A549 (cell line): ENCODE results near the gene TCP1. TPM values are rescaled to one million over a fixed set of nuclear protein-coding genes. Genes with fewer than 3 reads are reported as not detected.

ENCODE experiments used
- ATAC-seq, 2 experiments: fragments of 200-7000 bp in 1 of 2; fragments of >200 bp in 1 of 2; cut with Nextera tagmentation in 1 of 2; cut with Tn5 transposase in 1 of 2; 3 replicates each; pipeline versions ENCODE4 v1.8.0 to v1.9.1; 2018 to 2020; ENCODE audit warnings: mild to moderate bottlenecking in 1 of 2, moderate library complexity in 1 of 2
- CTCF ChIA-PET: fragments of 300-600 bp; sonication (Branson Sonifier 250); formaldehyde crosslinking; extraction: SDS; loops from one replicate; lab custom pipeline; 2021; ENCODE audit warnings: antibody characterized with exemption, inconsistent platforms; lab: Yijun Ruan, JAX
- POLR2A ChIA-PET: fragments of 350-600 bp; formaldehyde crosslinking; extraction: SDS; loops from one replicate; lab custom pipeline; 2021; ENCODE audit warnings: antibody characterized with exemption, inconsistent platforms; lab: Yijun Ruan, JAX
- DNase-seq, 2 experiments: peaks; one replicate each; pipeline versions ENCODE4 v3.0.0 to v3.0.0-alpha.2; 2011 to 2016; ENCODE audit warnings: low read depth in 1 of 2, low spot score in 1 of 2
- FAIRE-seq: peaks from 2 replicates; lab custom pipeline; 2011; peaks lifted over from hg19 to GRCh38; lab: Jason Lieb, UNC
- H3K27ac ChIP-seq, 2 experiments: fragments of >200 bp; sonication (Bioruptor Twin); formaldehyde crosslinking; 3 replicates each; pipeline ENCODE4 v1.5.1; 2016 to 2017
- H3K4me1 ChIP-seq: fragments of >200 bp; sonication (Bioruptor Twin); formaldehyde crosslinking; 3 replicates; pipeline ENCODE4 v1.6.1; 2016
- H3K4me2 ChIP-seq: fragments of >200 bp; sonication (Bioruptor Twin); formaldehyde crosslinking; 3 replicates; pipeline ENCODE4 v1.6.1; 2016
- H3K4me3 ChIP-seq: fragments of >200 bp; sonication (Bioruptor Twin); formaldehyde crosslinking; 3 replicates; pipeline ENCODE4 v1.5.1; 2016
- H3K9me3 ChIP-seq: fragments of >200 bp; sonication (Bioruptor Twin); formaldehyde crosslinking; 3 replicates; pipeline ENCODE4 v1.6.1; 2016
- CBX8 ChIP-seq: fragments of 200-600 bp; sonication (generic); IDR thresholded peaks from 2 replicates; pipeline ENCODE4 v1.6.1; 2016
- CEBPB ChIP-seq, 2 experiments: fragments of >200 bp in 1 of 2; sonication (Bioruptor Twin) in 1 of 2; formaldehyde crosslinking in 1 of 2; IDR thresholded peaks; 2 replicates each; pipeline ENCODE4 v1.6.1; 2012 to 2016
- CHD4 ChIP-seq: fragments of 200-600 bp; sonication (generic); IDR thresholded peaks from 2 replicates; pipeline ENCODE4 v1.6.1; 2016; ENCODE audit warnings: antibody characterized with exemption, mild to moderate bottlenecking, borderline replicate concordance
- EHMT2 ChIP-seq: fragments of 200-600 bp; sonication (generic); IDR thresholded peaks from 2 replicates; pipeline ENCODE4 v1.6.1; 2016; ENCODE audit warnings: antibody characterized with exemption, low read depth, mild to moderate bottlenecking, moderate library complexity
- ELK1 ChIP-seq: fragments of 150-350 bp; IDR thresholded peaks from 2 replicates; pipeline ENCODE4 v1.6.1; 2014; ENCODE audit warnings: low read depth, mild to moderate bottlenecking, low read length
- ESRRA ChIP-seq: fragments of 150-350 bp; IDR thresholded peaks from 2 replicates; pipeline ENCODE4 v1.6.1; 2014; ENCODE audit warnings: mild to moderate bottlenecking, low read length, borderline replicate concordance
- GATA3 ChIP-seq: IDR thresholded peaks from 2 replicates; pipeline ENCODE4 v1.6.1; 2012; ENCODE audit warnings: borderline replicate concordance
- HDAC2 ChIP-seq: fragments of 200-600 bp; sonication (generic); IDR thresholded peaks from 2 replicates; pipeline ENCODE4 v1.6.1; 2016
- HEYL ChIP-seq: fragments of 250-450 bp; sonication (Bioruptor Pico); IDR thresholded peaks from 2 replicates; pipeline ENCODE4 v1.8.0; 2021; ENCODE audit warnings: mild to moderate bottlenecking, moderate library complexity
- HMGXB4 ChIP-seq: fragments of 250-450 bp; sonication (Bioruptor Pico); IDR thresholded peaks from 2 replicates; pipeline ENCODE4 v1.5.0; 2021; ENCODE audit warnings: mild to moderate bottlenecking, moderate library complexity, borderline replicate concordance
- JUN ChIP-seq, 2 experiments: fragments of >200 bp; sonication (Bioruptor Twin); formaldehyde crosslinking; IDR thresholded peaks; 2 replicates in 1 of 2; 3 replicates in 1 of 2; pipeline ENCODE4 v1.6.1; 2016 to 2017
- JUNB ChIP-seq: fragments of >200 bp; sonication (Bioruptor Twin); formaldehyde crosslinking; IDR thresholded peaks from 2 replicates; pipeline ENCODE4 v1.6.1; 2016
- MYC ChIP-seq: IDR thresholded peaks from 2 replicates; pipeline ENCODE4 v1.6.1; 2012; ENCODE audit warnings: mild to moderate bottlenecking, inconsistent platforms, low read length, improper control_type of control experiment, borderline replicate concordance
- PBX3 ChIP-seq: IDR thresholded peaks from 2 replicates; pipeline ENCODE4 v1.6.1; 2012
- RAD21 ChIP-seq, 2 experiments: fragments of >200 bp in 1 of 2; sonication (Bioruptor Twin) in 1 of 2; formaldehyde crosslinking in 1 of 2; IDR thresholded peaks in 1 of 2; conservative IDR thresholded peaks in 1 of 2; 2 replicates in 1 of 2; 3 replicates in 1 of 2; pipeline ENCODE4 v1.6.1; 2012 to 2018; ENCODE audit warnings: inconsistent platforms in 1 of 2
- RCOR1 ChIP-seq: fragments of 150-350 bp; IDR thresholded peaks from 2 replicates; pipeline ENCODE4 v1.6.1; 2014; ENCODE audit warnings: antibody characterized with exemption, low read length, low read depth
- TFCP2L1 ChIP-seq: fragments of 250-450 bp; sonication (Bioruptor Pico); IDR thresholded peaks from 2 replicates; pipeline ENCODE4 v1.5.0; 2021; ENCODE audit warnings: mild to moderate bottlenecking
- ZNF302 ChIP-seq: fragments of 250-450 bp; sonication (Bioruptor Pico); IDR thresholded peaks from 2 replicates; pipeline ENCODE4 v1.9.0; 2021; ENCODE audit warnings: inconsistent platforms, mild to moderate bottlenecking, moderate library complexity
- WGBS: methylation state at CpG from one replicate; pipeline ENCODE4 v1.1.6; 2017; ENCODE audit errors: missing lambda C conversion rate; 5-methylcytosine and 5-hydroxymethylcytosine counted together
- polyA plus RNA-seq, 4 experiments: library from polyadenylated mRNA; depleted of rRNA in 3 of 4; stranded (reverse); fragments of >200 nt; fragmentation: RNase III in 1 of 4; extraction: RNeasy Plus Mini Kit Qiagen cat#74134 plus additional on column Dnase treatment in 1 of 4; gene quantifications; 2 replicates in 3 of 4; 3 replicates in 1 of 4; pipeline ENCODE4 v1.2.3, GENCODE V29; 2011 to 2017
- TF ChIP-seq, protein P1 (sequence below): fragments of >200 bp; sonication (Bioruptor Twin); formaldehyde crosslinking; IDR thresholded peaks from 3 replicates; pipeline ENCODE4 v1.6.1; 2016
- TF ChIP-seq, protein P2 (sequence below): fragments of >200 bp; sonication (Bioruptor Twin); formaldehyde crosslinking; IDR thresholded peaks from 2 replicates; pipeline ENCODE4 v1.6.1; 2016
- TF ChIP-seq, protein P3 (sequence below): IDR thresholded peaks from 2 replicates; pipeline ENCODE4 v1.6.1; 2012
- TF ChIP-seq, protein P4 (sequence below): fragments of 250-450 bp; sonication (Bioruptor Pico); IDR thresholded peaks from 2 replicates; pipeline ENCODE4 v1.5.0; 2020; ENCODE audit warnings: low read depth, mild to moderate bottlenecking, moderate library complexity

TCP1 gene
- polyA plus RNA-seq, 2 of the 4 experiments (the other 2 are of a cell fraction) = 215 to 367 TPM

GRCh38 chr6:159836718-159837490 lies 47.5 kb upstream of the TCP1 start:
- no peak overlapping the region for H3K4me2 ChIP-seq
- no peaks in the 10 kb centered on the region for H3K4me1 ChIP-seq
- no peaks in the 10 kb centered on the region for H3K9me3 ChIP-seq
- H3K4me3 ChIP-seq = no peak overlapping the region
- ChIA-PET CTCF (interaction anchor here (1.0 kb wide), 1 partner anchor 15 kb away, joined by 3 read pairs; no protein-coding TSS in a partner anchor), POLR2A (no interaction called here)
- ATAC-seq (no peak), FAIRE-seq (no peak), DNase-seq (no peak)
- H3K27ac ChIP-seq = no peak overlapping the region
- WGBS = 67% methylated on average over 14 of the region's 29 CpGs
- TF ChIP-seq JUN (IDR thresholded peaks at IDR 0.05) = no peak
- TF ChIP-seq, protein P1, sequence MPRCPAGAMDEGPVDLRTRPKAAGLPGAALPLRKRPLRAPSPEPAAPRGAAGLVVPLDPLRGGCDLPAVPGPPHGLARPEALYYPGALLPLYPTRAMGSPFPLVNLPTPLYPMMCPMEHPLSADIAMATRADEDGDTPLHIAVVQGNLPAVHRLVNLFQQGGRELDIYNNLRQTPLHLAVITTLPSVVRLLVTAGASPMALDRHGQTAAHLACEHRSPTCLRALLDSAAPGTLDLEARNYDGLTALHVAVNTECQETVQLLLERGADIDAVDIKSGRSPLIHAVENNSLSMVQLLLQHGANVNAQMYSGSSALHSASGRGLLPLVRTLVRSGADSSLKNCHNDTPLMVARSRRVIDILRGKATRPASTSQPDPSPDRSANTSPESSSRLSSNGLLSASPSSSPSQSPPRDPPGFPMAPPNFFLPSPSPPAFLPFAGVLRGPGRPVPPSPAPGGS = no peak
- TF ChIP-seq CBX8 = no peak
- TF ChIP-seq, protein P2, sequence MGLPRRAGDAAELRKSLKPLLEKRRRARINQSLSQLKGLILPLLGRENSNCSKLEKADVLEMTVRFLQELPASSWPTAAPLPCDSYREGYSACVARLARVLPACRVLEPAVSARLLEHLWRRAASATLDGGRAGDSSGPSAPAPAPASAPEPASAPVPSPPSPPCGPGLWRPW = no peak
- no peak for TF ChIP-seq EHMT2
- TF ChIP-seq TFCP2L1 (CRISPR knock-in tag) = no peak
- TF ChIP-seq CHD4 = no peak
- TF ChIP-seq, protein P3, sequence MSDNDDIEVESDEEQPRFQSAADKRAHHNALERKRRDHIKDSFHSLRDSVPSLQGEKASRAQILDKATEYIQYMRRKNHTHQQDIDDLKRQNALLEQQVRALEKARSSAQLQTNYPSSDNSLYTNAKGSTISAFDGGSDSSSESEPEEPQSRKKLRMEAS = no peak
- TF ChIP-seq MYC = no peak
- no peak for TF ChIP-seq ESRRA
- no peak for TF ChIP-seq RAD21 (conservative IDR thresholded peaks at IDR 0.05 in 1 of 2, IDR thresholded peaks at IDR 0.05 in 1 of 2)
- no peak for TF ChIP-seq RCOR1
- TF ChIP-seq ELK1 = no peak

DNA sequence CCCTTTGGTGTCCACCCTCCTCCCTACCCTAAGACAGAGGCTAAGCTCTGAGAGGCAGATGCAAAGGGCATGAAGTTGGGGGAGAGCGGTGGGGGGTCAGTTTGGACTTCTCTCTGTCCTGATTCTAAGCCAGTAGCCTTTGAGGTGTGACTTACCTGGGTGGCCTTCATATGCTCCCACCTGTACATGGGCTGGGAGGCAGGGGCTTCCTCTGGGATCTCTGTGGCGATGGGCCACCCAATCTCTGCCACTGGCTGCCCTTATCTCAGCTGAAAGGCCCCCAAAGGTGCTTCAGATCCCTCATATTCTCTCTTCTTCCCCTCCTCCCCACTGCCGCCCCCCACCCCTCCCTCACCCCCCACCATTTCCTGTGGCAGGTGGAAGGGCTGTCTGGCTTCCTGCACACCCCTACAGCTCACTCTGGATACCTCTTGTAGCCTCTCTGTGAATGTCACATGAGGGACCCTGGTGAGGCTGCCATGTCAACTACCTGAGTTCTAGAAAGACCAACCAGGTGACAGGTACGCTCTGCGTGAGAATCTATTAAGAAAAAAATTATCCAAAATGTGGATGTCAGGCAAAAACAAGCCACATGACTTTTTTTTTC lies 44.7 kb upstream of the TCP1 start:
- ChIA-PET POLR2A (interaction anchor here (0.8 kb wide), 1 partner anchor 44 kb away, joined by 3 read pairs; the partner anchor contains the start of gene TCP1), CTCF (interaction anchor here (0.6 kb wide), 2 partner anchors 20 to 45 kb away, joined by 3 read pairs; no protein-coding TSS in a partner anchor)
- WGBS = 68% methylated on average over 3 of the region's 5 CpGs
- Histone ChIP-seq H3K4me3 (no peak overlapping the region), H3K9me3 (no peaks in the 10 kb centered on the region), H3K4me2 (no peak overlapping the region), H3K27ac (no peak overlapping the region), H3K4me1 (no peaks in the 10 kb centered on the region)
- TF ChIP-seq JUN (IDR thresholded peaks at IDR 0.05) = no peak
- no peak for TF ChIP-seq CBX8
- TF ChIP-seq ZNF302 (CRISPR knock-in tag) = no peak
- TF ChIP-seq JUNB = no peak
- no peak for TF ChIP-seq GATA3
- ATAC-seq (no peak), FAIRE-seq (no peak), DNase-seq (no peak)

- FAIRE-seq = no peak
- POLR2A ChIA-PET = interaction anchor here (0.8 kb wide), 1 partner anchor 44 kb away, joined by 3 read pairs; the partner anchor contains the start of gene TCP1
- TF ChIP-seq PBX3 = no peak
- TF ChIP-seq RCOR1 = no peak
- TF ChIP-seq, protein P4, sequence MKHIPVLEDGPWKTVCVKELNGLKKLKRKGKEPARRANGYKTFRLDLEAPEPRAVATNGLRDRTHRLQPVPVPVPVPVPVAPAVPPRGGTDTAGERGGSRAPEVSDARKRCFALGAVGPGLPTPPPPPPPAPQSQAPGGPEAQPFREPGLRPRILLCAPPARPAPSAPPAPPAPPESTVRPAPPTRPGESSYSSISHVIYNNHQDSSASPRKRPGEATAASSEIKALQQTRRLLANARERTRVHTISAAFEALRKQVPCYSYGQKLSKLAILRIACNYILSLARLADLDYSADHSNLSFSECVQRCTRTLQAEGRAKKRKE (CRISPR knock-in tag) = no peak
- TF ChIP-seq, protein P2 = no peak
- no peak for TF ChIP-seq ELK1
- no peak for TF ChIP-seq CEBPB (IDR thresholded peaks at IDR 0.05)
- TF ChIP-seq HEYL = no peak
- TF ChIP-seq HMGXB4 (CRISPR knock-in tag) = no peak
- no peak for TF ChIP-seq HDAC2
These were observed 44.2 kb upstream of the TCP1 start for GRCh38 chr6:159833556-159833955.

More at GRCh38 chr6:159833556-159833955, 44.2 kb upstream of the TCP1 start:
- no peak for DNase-seq
- Histone ChIP-seq H3K4me3 (no peak overlapping the region), H3K4me2 (no peak overlapping the region), H3K27ac (no peak overlapping the region), H3K9me3 (no peaks in the 10 kb centered on the region), H3K4me1 (no peaks in the 10 kb centered on the region)
- ATAC-seq = peak; percentile 42 to 62; a peak in 3 of 6 replicates
- 66% methylated on average over 2 of the region's 2 CpGs for WGBS
- CTCF ChIA-PET = interaction anchor here (0.6 kb wide), 1 partner anchor 45 kb away, joined by 3 read pairs; no protein-coding TSS in a partner anchor
